ENCODE measurements around the gene ACTN4.

ACTN4 gene

DNA sequence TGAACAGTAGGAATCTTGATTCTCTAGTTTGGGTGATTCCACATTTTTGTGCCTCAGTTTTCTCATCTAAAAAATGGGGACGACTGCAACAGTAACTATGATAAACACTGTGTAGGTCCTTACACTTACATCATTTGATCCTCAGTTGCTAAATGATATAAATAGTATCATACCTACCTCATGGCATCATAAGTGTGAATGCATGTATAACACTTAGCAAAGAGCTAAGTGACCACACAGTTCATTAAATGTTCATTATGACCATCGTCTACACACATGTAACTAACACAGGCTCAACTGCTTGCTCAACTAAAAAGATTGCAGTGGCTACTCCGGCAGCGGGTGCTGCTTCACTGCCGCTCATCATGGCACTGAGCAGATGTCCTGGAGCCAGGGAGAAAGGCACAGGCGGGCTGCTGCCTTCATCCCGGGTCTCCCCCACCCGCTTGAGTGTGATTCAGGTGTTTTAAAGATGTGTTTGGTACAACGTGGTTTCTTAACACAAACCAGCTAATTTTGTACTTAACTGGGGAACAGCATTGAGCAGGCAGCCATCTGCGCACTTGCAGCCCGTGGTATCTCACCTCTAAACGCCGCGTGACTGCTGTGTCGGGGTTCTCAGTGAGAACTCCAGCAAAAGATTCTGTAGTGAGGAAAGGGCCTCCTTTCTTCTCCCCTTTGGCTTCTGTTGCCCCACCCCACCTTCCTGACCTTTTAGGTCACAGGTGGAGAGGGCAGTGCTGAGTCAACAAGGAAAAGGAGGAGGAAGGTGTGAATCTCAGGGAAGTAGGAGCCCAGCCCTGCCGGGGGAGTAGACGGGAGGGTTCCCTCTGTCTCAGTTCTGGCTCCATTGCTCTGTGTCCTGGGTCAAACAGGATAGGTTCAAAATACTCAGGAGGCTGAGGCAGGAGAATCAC lies 11.7 kb upstream of the ACTN4 start:
- DNase-seq (ENCODE audit: low read depth in 1 of 2, low spot score in 1 of 2): no peak

DNA sequence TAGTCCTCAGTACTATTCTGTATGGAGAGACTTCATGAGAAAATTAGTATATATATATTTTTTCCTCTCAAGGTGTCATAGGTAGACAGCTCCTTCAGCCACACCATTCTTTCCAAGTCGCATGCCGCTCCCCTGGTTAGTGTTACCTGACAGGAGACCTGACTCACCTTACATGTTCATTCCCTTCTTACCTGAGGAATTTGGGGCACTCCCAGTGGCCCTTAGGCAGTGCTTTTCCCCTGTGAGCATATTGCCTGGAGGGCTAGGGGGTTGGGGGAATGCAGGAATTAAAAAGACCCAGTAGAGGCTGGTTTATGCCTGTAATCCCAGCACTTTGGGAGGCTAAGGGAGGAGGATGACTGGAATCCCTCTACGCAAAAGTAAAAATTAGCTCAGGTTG lies 9.0 kb upstream of the ACTN4 start:
- DNase-seq (ENCODE audit: low read depth in 1 of 2, low spot score in 1 of 2): no peak

DNA sequence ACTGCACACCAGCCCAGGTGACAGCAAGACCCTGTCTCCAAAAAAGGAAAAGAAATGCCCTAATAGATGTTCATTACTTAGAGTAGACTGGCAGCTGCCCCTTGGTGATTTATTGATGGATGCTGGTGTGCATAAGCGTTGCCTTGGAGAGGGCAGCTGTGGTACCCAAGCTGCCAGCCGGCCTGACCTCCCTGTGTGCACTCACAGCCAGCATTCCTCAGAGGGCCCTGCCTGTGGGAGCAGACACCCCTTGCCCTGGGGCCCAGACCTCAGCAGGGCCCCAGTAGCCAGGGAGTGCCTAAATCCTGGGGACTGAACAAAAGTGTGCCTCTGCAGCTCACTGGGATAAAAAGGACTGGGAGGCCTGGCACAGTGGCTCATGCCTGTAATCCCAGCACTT lies 7.8 kb upstream of the ACTN4 start:
- no peak for DNase-seq (ENCODE audit: low read depth in 1 of 2, low spot score in 1 of 2)

DNA sequence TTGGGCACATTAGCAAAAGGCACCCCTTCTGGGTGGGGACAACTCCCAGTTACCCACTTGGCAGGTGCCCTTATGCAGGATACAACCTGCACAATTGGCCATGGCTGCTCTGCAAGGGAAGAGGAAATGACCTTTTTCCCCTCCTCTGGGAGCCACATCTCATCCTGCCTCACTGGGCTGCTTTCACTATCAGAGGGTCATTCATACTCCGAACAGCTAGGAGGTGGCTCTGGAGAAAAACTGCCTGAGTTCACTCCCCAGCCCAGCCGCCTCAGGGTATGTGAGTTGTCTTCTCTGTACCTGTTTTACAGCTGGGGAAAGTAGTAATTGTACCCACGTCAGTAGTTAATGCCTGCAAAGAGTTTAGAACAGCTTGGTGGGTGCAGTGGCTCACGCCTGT lies 7.1 kb upstream of the ACTN4 start:
- DNase-seq (ENCODE audit: low read depth in 1 of 2, low spot score in 1 of 2): no peak

DNA sequence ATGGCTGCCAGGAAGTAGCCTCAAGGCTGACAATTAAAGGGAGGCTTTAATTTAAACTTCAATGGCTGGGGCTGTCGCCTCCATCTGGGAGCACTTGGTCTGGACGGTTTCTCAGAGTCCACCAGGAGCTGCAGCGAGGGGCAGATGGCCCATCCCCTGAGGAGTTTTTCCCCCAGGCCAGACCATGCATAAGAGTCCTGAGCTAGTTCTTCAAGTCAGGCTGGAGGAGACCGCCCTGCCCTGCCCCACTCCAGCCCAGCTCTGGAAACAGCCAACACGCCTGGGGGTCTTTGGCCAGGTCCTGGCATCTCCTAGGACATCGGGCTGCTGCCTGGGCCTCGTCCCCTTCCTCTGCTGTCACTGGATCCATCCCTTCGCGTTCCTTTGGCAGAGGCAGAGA lies 5.3 kb upstream of the ACTN4 start:
- DNase-seq (ENCODE audit: low read depth in 1 of 2, low spot score in 1 of 2): no peak

DNA sequence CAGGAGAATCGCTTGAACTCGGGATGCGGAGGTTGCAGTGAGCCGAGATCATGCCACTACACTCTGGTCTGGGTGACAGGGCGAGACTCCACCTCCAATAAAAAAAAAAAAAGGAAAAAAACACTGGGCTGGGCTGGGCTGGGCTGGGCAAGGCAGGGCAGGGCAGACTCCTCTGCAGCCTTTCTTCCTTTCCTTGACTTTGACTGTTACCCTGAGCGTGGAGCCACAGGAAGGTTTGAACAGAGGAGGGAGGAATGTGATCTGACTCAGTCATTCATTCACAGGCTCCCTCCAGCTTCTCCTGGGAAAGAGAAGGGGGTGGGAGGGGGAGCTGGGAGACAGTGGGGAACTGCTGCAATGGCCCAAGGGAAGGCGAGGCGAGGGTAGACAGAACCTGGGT lies 2.7 kb upstream of the ACTN4 start:
- no peak for DNase-seq (ENCODE audit: low read depth in 1 of 2, low spot score in 1 of 2)

DNA sequence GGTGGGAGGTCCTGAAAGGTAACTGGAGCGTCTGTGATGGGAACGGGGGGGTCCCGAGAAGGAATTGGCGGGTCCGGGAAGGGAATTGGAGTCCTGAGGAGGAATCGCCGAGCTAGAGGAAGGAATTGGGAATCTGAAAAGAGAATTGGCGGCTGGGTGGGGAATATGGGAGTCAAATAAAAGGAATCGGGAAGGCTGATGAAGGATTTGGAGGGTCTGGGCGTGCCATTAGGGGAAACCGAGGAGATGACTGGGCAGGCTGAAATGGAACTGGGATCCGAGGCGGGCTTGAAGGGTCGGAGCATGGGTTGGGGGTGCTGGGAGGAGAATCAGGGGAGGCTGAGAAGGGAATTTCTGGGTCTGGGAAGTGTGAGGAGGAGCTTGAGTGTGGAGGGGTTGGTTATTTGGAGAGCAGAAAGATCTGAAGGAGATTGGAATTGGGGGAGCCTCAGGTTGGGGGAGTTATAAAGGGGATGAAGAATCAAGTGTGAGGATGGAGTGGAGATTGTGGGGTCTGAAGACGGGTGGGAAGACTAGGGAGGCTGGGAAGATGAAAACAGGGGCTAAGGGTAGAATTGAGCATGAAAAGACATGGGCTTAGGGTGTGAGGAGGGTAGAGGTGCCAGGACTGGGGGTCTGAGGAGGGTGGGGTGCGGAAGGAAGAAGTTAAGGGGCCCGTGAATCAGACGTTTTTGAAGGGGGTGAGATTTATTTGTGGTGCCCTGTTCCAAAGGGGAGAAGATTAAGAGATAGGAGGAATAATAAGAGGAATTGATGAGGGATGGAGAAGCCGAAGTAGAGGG lies 718 bp downstream of the ACTN4 start:
- DNase-seq (ENCODE audit: low read depth in 1 of 2, low spot score in 1 of 2): no peak

DNA sequence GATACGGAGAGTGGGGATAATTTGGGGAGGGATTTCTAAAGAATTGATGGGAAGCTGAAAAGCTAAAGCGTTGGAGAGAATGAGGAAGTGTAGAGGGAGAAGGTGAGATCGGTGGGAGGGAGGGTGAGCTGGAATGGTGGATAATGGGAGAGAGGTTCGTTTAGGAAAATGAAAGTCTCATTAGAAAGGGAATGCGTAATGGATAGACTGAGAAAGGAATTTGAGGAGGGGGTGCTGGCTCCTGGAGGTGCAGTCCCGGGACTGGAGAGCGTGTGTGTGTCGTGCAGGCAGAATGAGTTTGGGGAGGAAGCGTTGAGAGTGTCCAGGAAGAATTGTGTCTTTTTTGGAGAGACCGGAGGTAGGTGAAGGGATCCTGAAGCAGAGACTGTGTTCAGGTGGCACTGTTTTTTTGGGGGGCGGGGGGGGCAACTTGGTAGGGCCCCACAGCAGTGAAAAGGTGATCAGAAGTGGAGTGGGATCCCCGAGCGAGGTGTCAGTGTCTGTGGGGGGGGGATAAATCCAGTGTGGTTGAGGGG lies 1.4 kb downstream of the ACTN4 start:
- no peak for DNase-seq (ENCODE audit: low read depth in 1 of 2, low spot score in 1 of 2)

DNA sequence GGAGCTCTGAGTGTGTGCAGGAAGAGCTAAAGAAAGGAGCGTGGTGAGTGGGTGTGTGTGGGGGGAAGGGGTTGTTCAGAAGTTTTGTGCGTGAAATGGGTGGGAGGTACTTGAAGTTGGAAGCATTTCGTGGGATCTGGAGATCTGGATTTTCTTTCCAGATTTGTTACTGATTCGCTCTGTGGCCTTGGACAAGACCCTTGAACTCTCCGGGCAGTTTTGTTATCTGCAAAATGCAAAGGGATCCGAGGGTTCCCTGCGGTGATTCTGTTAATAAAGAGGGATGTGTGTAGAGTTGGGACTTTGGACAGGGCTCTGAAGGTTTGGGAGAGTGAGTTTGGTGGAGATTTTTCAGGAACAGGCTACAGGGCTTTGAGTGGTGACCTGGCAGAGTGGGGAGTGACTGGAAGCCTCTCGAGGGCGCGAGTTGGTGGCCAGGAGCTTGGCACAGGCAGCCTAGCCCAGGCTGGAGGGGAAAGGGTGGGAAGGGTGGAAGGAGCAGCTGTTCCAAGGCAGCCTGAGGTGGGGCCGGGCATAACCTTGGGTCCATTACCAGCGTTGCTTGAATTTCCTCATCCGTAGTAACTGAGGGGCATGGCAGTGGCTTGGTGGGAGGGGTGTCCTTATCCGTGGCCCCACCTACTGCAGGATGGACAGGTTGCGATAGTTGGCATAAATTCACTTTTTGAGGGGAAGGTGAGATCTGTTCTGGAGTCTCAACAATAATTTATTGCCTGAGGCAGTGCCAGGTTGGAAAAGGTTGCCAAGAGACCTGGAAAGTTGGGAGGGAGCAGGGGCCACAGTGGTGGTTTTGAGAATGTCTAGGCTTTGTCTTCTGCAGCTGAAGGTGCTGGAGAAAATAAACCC lies 2.1 kb downstream of the ACTN4 start:
- no peak for DNase-seq (ENCODE audit: low read depth in 1 of 2, low spot score in 1 of 2)

DNA sequence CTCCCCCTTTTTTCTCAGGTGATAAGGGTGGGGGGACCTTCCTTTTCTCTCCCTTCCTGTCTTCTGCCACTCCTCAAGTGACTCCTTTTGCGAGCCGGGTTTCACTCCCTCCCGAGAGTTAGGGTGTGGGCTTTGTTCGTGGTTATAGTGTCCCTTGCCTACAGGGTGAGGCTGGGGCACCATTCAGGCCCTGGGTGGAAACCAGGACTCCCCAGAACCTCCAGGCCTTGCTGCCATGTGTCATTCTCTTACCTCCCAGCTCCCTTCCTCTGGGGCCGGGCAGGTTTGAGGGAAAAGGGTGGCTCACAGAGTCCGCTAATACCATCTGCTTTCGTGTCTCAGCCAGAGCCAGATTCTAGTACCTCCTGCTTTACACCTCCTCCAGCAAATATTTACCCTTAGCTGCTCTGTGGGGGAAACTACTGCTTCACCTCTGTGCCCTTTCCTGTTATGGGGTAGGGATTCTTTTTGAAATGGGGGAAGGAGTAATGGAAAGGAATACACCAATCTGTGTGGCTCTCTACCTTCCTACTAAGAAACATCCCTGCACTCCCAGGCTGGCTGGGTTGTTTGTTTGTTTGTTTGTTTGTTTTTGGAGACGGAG lies 2.8 kb downstream of the ACTN4 start:
- DNase-seq (ENCODE audit: low read depth in 1 of 2, low spot score in 1 of 2): no peak

DNA sequence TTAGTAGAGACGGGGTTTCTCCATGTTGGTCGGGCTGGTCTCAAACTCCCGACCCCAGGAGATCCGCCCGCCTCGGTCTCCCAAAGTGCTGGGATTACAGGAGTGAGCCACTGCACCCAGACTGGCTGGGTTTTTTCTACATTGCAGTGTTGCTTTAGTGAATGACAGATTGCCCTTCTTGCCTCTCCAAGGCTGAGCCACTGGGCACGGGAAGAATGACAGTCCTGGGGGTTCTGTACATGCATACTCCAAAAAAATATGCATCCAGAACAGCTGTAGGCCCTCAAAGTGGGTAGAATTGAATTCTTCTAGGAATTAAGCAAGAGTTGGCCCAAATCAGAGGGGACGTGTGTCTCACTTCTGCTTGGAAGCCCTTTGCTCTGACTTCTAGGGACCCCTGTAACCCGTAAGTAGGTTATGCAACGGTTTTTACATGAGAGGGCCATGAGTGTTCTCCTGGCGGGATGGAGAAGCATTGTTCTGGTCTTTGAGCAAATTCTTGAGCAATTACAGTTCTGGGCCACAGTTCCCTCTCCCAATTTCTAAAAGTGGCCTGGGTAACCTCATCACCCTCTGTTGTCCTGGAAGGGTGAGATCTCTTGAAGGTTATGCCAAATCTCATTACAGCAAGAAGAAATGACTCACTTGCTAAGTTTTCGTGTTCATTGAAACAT lies 3.6 kb downstream of the ACTN4 start:
- no peak for DNase-seq (ENCODE audit: low read depth in 1 of 2, low spot score in 1 of 2)

DNA sequence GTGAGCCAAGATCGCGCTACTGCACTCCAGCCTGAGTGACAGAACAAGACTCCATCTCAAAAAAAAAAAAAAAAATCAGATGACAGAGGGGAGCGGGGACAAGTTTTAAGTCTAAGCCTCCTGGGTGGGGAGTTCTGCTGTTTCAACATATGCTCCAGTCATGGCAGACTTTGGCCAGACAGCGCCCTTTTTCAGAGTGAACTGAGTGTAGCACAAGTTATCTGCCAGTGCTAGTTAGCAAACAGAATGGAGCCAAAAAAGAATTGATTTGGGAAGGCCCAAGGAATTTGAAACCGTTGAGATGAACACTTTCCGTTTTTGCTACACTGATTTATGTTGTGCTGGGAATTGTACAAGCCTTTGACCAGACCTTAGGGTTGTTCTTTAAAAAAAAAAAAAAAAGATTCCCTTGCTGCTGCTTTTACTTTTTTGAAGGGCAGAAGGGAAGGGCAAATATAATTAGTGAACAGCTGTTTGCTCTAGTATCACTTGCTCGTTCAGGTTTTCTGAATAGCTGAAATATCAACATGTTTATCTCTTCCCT lies 5.7 kb downstream of the ACTN4 start:
- no peak for DNase-seq (ENCODE audit: low read depth in 1 of 2, low spot score in 1 of 2)

DNA sequence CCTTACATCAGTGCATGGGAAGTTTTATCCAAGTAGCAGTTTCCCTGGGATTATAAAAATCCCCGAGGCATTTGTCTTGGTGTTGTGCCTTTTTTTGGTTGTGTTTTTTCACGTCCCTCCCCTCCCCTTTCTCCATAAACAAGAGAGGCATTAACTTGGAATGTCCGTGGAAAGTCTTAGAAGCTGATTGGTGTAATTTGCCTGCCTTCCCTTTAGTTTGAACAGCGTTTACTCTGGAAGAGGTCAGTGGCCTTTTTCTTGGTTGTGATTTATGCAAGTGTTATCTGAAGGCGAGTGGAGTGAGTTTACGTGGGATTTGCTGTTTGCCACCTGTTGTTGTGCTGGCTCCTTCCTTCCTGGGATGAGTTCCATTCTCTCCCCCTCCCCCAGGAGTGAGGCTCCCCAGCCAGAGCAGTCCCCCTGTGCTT lies 7.2 kb downstream of the ACTN4 start:
- no peak for DNase-seq (ENCODE audit: low read depth in 1 of 2, low spot score in 1 of 2)

DNA sequence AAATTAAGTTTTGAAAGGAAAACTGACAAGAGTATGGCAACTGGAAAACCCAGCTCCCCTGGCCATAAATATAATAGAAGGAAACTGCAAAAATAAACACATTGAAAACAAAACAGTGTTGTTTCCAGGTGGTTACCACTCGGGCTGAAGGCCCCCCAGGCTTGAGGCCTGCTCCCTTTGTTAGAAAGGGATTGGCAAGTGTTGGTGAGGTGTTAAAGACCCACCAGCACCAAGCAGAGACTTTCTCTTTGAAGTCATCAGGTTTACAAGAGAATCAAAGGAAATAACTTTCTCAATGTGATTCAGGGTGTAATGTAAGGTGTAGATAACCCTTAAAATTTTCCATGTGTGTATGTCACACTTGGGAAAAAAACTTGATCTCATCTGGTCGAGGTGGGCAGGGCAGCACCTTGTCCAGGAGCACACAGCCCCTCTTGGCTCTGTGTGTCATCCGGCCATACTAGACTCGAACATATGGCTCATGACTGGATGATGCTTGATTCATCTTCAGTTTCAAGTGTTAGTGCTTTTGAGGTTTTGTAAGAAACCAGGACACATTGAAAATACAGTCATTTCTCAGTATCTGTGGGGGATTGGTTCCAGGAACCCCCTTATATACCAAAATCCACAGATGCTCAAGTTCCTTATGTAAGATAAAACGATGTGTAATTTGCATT lies 7.8 kb downstream of the ACTN4 start:
- DNase-seq (ENCODE audit: low read depth in 1 of 2, low spot score in 1 of 2): no peak

DNA sequence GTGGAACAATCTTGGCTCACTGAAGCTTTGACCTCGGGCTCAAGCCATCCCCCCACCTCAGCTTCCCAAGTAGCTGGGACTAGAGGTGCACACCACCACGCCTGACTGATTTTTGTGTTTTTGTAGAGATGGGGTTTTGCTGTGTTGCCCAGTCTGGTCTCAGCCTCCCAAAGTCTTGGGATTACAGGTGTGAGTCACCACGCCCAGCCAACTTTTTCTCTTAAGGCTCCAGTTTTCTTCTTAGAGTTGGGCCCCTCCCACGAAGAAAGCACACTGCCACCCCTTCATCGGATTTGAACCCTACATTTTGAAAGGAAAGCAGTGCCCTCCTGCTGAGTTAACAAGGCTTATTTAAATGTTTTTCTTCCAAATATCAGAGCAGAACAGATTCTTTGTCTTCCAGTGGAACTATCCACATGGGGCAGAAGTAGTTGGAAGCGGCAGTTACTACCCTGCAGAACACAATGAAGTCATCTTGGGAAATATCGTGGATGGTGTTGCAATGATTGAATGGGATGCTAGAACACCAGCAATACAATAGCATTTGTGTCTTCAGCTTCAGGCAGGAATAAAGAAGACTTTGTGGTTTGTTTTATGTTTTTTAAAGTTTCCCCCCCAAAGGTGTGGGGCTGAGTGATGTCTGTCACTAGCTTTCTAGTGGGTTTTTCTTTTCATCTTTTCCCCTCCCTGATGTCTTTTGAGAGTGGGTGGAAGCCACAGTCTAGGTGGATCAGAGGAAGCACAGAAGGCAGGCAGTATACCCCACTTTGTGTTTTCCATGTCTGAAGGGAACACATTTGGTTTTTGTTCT lies 8.9 kb downstream of the ACTN4 start:
- DNase-seq (ENCODE audit: low read depth in 1 of 2, low spot score in 1 of 2): peak in 1 of 2 donors; percentile 12

DNA sequence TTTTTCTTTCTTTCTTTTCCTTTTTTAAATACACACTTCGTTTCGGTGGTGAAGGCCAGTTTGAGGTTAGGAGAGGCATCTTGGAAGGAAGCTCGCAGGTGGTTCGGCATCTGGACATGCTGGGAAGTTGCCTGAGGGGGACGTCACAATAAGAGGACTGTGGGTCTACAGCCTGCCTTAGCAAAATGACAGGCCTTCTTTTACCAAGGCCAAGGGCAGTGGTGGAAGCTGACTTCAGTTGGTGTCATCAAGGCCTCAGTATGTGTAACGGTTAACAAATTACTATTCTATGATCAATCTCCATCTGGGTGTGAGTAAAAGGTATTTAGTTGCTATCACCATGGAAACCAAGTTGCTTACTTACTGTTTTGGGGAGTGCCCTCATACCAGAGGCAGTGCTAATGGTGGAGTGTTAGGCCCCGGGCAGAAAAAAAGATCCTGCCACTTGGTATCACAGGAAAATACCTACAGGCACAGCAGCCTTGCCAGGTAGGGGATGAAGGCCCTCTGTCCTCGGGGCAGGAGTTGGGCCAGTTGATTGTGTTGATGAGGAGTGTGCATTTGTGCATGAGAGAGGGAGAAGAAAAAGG lies 10.3 kb downstream of the ACTN4 start:
- no peak for DNase-seq (ENCODE audit: low read depth in 1 of 2, low spot score in 1 of 2)

DNA sequence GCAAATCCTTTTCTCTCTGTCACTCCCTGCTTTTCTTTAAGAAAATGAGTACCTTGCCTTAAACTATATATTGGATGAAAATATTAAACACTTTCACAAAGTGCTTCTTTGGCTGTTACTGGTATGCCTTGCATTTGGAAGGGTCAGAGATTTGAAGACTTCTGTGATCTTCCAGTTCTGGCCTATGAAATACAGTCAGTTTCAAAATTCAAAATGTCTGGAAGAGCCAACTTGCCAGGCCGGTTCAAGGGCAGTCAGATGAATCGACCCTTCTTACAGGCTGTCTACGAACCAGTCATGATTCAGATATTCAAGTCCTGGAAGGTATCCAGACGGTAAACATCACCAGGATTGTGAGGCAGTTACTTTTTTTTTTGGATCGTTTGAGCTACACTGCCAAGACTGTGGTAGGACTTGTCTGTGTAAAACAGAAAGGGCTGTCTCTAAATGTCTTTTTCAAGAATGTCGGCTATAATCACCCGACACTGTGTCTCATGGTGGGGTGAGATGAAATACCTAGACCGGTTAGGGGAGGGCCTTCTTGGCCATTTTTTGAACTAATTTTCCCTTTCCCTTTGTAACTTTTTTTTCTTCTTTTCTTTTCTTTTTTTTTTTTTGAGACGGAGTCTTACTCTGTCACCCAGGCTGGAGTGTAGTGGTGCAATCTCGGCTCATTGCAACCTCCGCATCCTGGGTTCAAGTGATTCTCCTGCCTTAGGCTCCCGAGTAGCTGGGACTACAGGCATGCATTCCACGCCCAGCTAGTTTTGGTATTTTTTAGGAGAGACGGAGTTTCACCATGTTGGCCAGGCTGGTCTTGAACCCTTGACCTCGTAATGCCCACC lies 11.2 kb downstream of the ACTN4 start:
- DNase-seq (ENCODE audit: low read depth in 1 of 2, low spot score in 1 of 2): no peak
